ENCODE results near the gene TMEM158.

The TMEM158 gene

GRCh38 chr3:45226206-45226915 is at the start of gene TMEM158:
TSS of gene TMEM158 (minus strand) at chr3:45226287. CDS start at chr3:45226027, 260 bp downstream.
- DNase-seq = peak; percentile 81

- no peak for DNase-seq
Observed at GRCh38 chr3:45275006-45275704, 49.1 kb upstream of the TMEM158 start.

GRCh38 chr3:45273681-45274515 is 47.8 kb upstream of the TMEM158 start:
- no peak for DNase-seq

GRCh38 chr3:45272828-45273470 is 46.9 kb upstream of the TMEM158 start:
- DNase-seq = no peak

GRCh38 chr3:45272032-45272810 is 46.1 kb upstream of the TMEM158 start:
- no peak for DNase-seq

GRCh38 chr3:45269952-45270351 is 43.9 kb upstream of the TMEM158 start:
- no peak for DNase-seq

- no peak for DNase-seq
Observed at GRCh38 chr3:45267097-45267496, 41.0 kb upstream of the TMEM158 start.

GRCh38 chr3:45261333-45262110 is 35.4 kb upstream of the TMEM158 start:
- DNase-seq = no peak

- no peak for DNase-seq
Observed at GRCh38 chr3:45259133-45259532, 33.0 kb upstream of the TMEM158 start.

GRCh38 chr3:45258317-45258716 is 32.2 kb upstream of the TMEM158 start:
- DNase-seq = no peak

GRCh38 chr3:45253316-45253715 is 27.2 kb upstream of the TMEM158 start:
- DNase-seq = no peak

- DNase-seq = no peak
Observed at GRCh38 chr3:45252826-45253225, 26.7 kb upstream of the TMEM158 start.

GRCh38 chr3:45249391-45249790 is 23.3 kb upstream of the TMEM158 start:
- DNase-seq = no peak

GRCh38 chr3:45246241-45246640 is 20.2 kb upstream of the TMEM158 start:
- DNase-seq = no peak

GRCh38 chr3:45244356-45244755 is 18.3 kb upstream of the TMEM158 start:
- no peak for DNase-seq

- DNase-seq = no peak
Observed at GRCh38 chr3:45241206-45241605, 15.1 kb upstream of the TMEM158 start.

GRCh38 chr3:45240292-45240691 is 14.2 kb upstream of the TMEM158 start:
- DNase-seq = no peak

GRCh38 chr3:45239254-45239653 is 13.2 kb upstream of the TMEM158 start:
- no peak for DNase-seq

GRCh38 chr3:45236964-45237363 is 10.9 kb upstream of the TMEM158 start:
- no peak for DNase-seq

GRCh38 chr3:45235409-45235808 is 9.3 kb upstream of the TMEM158 start:
- DNase-seq = no peak

- no peak for DNase-seq
Observed at GRCh38 chr3:45234250-45234649, 8.2 kb upstream of the TMEM158 start.

Data from left hindlimb (tissue), 1 donor.